Measurements from ENCODE around the gene AGBL1.

Gene AGBL1

GRCh38 chr15:86608461-86609205 lies 529.0 kb downstream of the AGBL1 start:
- Mint-ChIP-seq H3K27me3 (ENCODE audit: low read depth, poor library complexity) (peaks cover 3% of the 10 kb centered on the region), H3K4me1 (peaks cover 25% of the 10 kb centered on the region), H3K9me3 (peaks cover 9% of the 10 kb centered on the region), H3K27ac (no peak overlapping the region), H3K36me3 (ENCODE audit: low read depth) (no peaks in the 10 kb centered on the region), H3K4me3 (no peak overlapping the region)
- no peak for TF ChIP-seq CTCF (IDR thresholded peaks at IDR 0.05)
- DNase-seq: no peak

GRCh38 chr15:86609275-86609674 lies 529.6 kb downstream of the AGBL1 start:
- H3K27ac Mint-ChIP-seq: no peak overlapping the region
- TF ChIP-seq CTCF (IDR thresholded peaks at IDR 0.05): no peak
- no peak overlapping the region for H3K4me3 Mint-ChIP-seq
- no peak for DNase-seq
- no peaks in the 10 kb centered on the region for H3K36me3 Mint-ChIP-seq (ENCODE audit: low read depth)
- peaks cover 3% of the 10 kb centered on the region for H3K27me3 Mint-ChIP-seq (ENCODE audit: low read depth, poor library complexity)
- peaks cover 4% of the 10 kb centered on the region for H3K9me3 Mint-ChIP-seq
- peaks cover 25% of the 10 kb centered on the region for H3K4me1 Mint-ChIP-seq

GRCh38 chr15:86610038-86610437 lies 530.4 kb downstream of the AGBL1 start:
- DNase-seq: no peak
- Mint-ChIP-seq H3K4me3 (no peak overlapping the region), H3K4me1 (peaks cover 25% of the 10 kb centered on the region), H3K27ac (no peak overlapping the region), H3K9me3 (peaks cover 4% of the 10 kb centered on the region), H3K36me3 (ENCODE audit: low read depth) (no peaks in the 10 kb centered on the region), H3K27me3 (ENCODE audit: low read depth, poor library complexity) (peaks cover 3% of the 10 kb centered on the region)
- TF ChIP-seq CTCF (IDR thresholded peaks at IDR 0.05): no peak

- Mint-ChIP-seq H3K36me3 (ENCODE audit: low read depth) (no peaks in the 10 kb centered on the region), H3K4me1 (peaks cover 25% of the 10 kb centered on the region)
Measured at GRCh38 chr15:86611417-86612040, 531.9 kb downstream of the AGBL1 start.

GRCh38 chr15:86615411-86615810 lies 535.7 kb downstream of the AGBL1 start:
- DNase-seq: no peak
- peaks cover 55% of the 10 kb centered on the region for H3K4me1 Mint-ChIP-seq
- no peak for TF ChIP-seq CTCF (IDR thresholded peaks at IDR 0.05)
- no peak overlapping the region for H3K27ac Mint-ChIP-seq
- H3K36me3 Mint-ChIP-seq (ENCODE audit: low read depth): no peaks in the 10 kb centered on the region
- H3K27me3 Mint-ChIP-seq (ENCODE audit: low read depth, poor library complexity): no peaks in the 10 kb centered on the region
- H3K4me3 Mint-ChIP-seq: no peak overlapping the region
- peaks cover 4% of the 10 kb centered on the region for H3K9me3 Mint-ChIP-seq

More at GRCh38 chr15:86611417-86612040, 531.9 kb downstream of the AGBL1 start:
- H3K27me3 Mint-ChIP-seq (ENCODE audit: low read depth, poor library complexity): peaks cover 3% of the 10 kb centered on the region
- peak overlapping the region; percentile 37 for H3K27ac Mint-ChIP-seq
- no peak for DNase-seq
- peaks cover 4% of the 10 kb centered on the region for H3K9me3 Mint-ChIP-seq
- H3K4me3 Mint-ChIP-seq: no peak overlapping the region
- no peak for TF ChIP-seq CTCF (IDR thresholded peaks at IDR 0.05)

Measured in nephron progenitor cell (in vitro differentiated cells).